GM12878 (cell line): ENCODE results near the gene ZDHHC22. TPM values are rescaled to one million over a fixed set of nuclear protein-coding genes. Genes with fewer than 3 reads are reported as not detected.

Experiments used
- ASH2L ChIP-seq: fragments of 300-600, 200-600 bp; sonication (generic); IDR thresholded peaks from 2 replicates; pipeline ENCODE4 v1.6.1; 2017; ENCODE audit warnings: low read depth, mild to moderate bottlenecking, borderline replicate concordance
- HDAC6 ChIP-seq: fragments of 200-600 bp; sonication (generic); IDR thresholded peaks from one replicate; pipeline ENCODE4 v1.8.0; 2017; ENCODE audit warnings: antibody characterized with exemption; ENCODE audit not compliant: unreplicated experiment
- MEF2B ChIP-seq: fragments of 450-650 bp; IDR thresholded peaks from 2 replicates; pipeline ENCODE4 v1.6.1; 2018; ENCODE audit warnings: mild to moderate bottlenecking, moderate library complexity; ENCODE audit not compliant: partially characterized antibody, poor library complexity, severe bottlenecking
- MTA3 ChIP-seq: IDR thresholded peaks from 2 replicates; pipeline ENCODE4 v1.6.1; 2012; ENCODE audit warnings: low read length, inconsistent platforms, borderline replicate concordance
- NFYA ChIP-seq: IDR thresholded peaks from 2 replicates; pipeline ENCODE4 v1.6.1; 2011; ENCODE audit warnings: low read depth, mild to moderate bottlenecking, low read length, improper control_type of control experiment, borderline replicate concordance
- NR2C1 ChIP-seq: fragments of 450-650 bp; IDR thresholded peaks from 2 replicates; pipeline ENCODE4 v1.6.1; 2017; ENCODE audit warnings: antibody characterized with exemption, mild to moderate bottlenecking, moderate library complexity
- NR2C2 ChIP-seq: IDR thresholded peaks from 2 replicates; pipeline ENCODE4 v1.6.1; 2011; ENCODE audit warnings: borderline replicate concordance, low read depth; ENCODE audit not compliant: control insufficient read depth, insufficient read length
- NR2F1 ChIP-seq: fragments of 450-650 bp; conservative IDR thresholded peaks from 2 replicates; pipeline ENCODE4 v1.6.1; 2017; ENCODE audit warnings: mild to moderate bottlenecking
- NRF1 ChIP-seq: conservative IDR thresholded peaks from 2 replicates; pipeline ENCODE4 v1.6.1; 2011; ENCODE audit warnings: mild to moderate bottlenecking, low read depth, low read length, improper control_type of control experiment
- PML ChIP-seq: IDR thresholded peaks from 2 replicates; pipeline ENCODE4 v1.6.1; 2012; ENCODE audit warnings: low read length, inconsistent platforms
- POLR2A ChIP-seq: IDR thresholded peaks from 2 replicates; pipeline ENCODE4 v1.6.1; 2011; ENCODE audit warnings: low read depth, mild to moderate bottlenecking, low read length
- RAD51 ChIP-seq: fragments of 450-650 bp; IDR thresholded peaks from 2 replicates; pipeline ENCODE4 v1.6.1; 2016; ENCODE audit warnings: moderate library complexity, mild to moderate bottlenecking, inconsistent platforms
- RELA ChIP-seq: fragments of 450-650 bp; IDR thresholded peaks from 2 replicates; pipeline ENCODE4 v1.8.0; 2014; ENCODE audit warnings: borderline replicate concordance; ENCODE audit not compliant: partially characterized antibody
- SIN3A ChIP-seq: IDR thresholded peaks from 2 replicates; pipeline ENCODE4 v1.6.1; 2012; ENCODE audit warnings: low read depth, low read length, improper control_type of control experiment
- SKIL ChIP-seq: fragments of 450-650 bp; IDR thresholded peaks from 2 replicates; pipeline ENCODE4 v1.6.1; 2017; ENCODE audit warnings: mild to moderate bottlenecking, low read depth, inconsistent platforms; ENCODE audit not compliant: poor library complexity, severe bottlenecking
- TARDBP ChIP-seq: IDR thresholded peaks from 2 replicates; pipeline ENCODE4 v1.6.1; 2016; ENCODE audit warnings: borderline replicate concordance
- WRNIP1 ChIP-seq: IDR thresholded peaks from 2 replicates; pipeline ENCODE4 v1.6.1; 2011; ENCODE audit warnings: low read depth, low read length, improper control_type of control experiment, borderline replicate concordance
- YY1 ChIP-seq: IDR thresholded peaks from 2 replicates; pipeline ENCODE4 v1.6.1; 2011; ENCODE audit warnings: low read depth, mild to moderate bottlenecking, low read length
- ZBED1 ChIP-seq: IDR thresholded peaks from 2 replicates; pipeline ENCODE4 v1.6.1; 2016; ENCODE audit warnings: borderline replicate concordance
- polyA plus RNA-seq, 11 experiments: library from polyadenylated mRNA; depleted of rRNA in 4 of 11; unstranded in 6 of 11; stranded (reverse) in 5 of 11; fragments of >200 nt; fragmentation: Nextera tagmentation in 4 of 11; fragmentation: Illumina TruSeq in 1 of 11; extraction: Ambion mirVana in 4 of 11; extraction: Trizol in 1 of 11; gene quantifications; 1 replicate in 1 of 11; 2 replicates in 10 of 11; pipeline versions ENCODE4 v1.2.1 to v1.2.3, GENCODE V29; 2011 to 2016; ENCODE audit warnings: inconsistent platforms in 2 of 11, missing spikeins in 2 of 11, low read depth in 1 of 11
- total RNA-seq, 4 experiments: library from RNA; depleted of rRNA in 3 of 4; stranded (reverse); fragments of >200 nt in 3 of 4; fragmentation: Illumina TruSeq in 1 of 4; extraction: Trizol in 1 of 4; gene quantifications; 2 replicates each; pipeline versions ENCODE4 v1.2.1 to v1.2.3, GENCODE V29; 2013 to 2021
- TF ChIP-seq, protein P1 (sequence below): IDR thresholded peaks from 2 replicates; pipeline ENCODE4 v1.6.1; 2012; ENCODE audit warnings: low read depth, low read length, improper control_type of control experiment
- TF ChIP-seq, protein P2 (sequence below): fragments of 450-650 bp; IDR thresholded peaks from 2 replicates; pipeline ENCODE4 v1.6.1; 2017; ENCODE audit warnings: antibody characterized with exemption, mild to moderate bottlenecking, moderate library complexity
- TF ChIP-seq, protein P3 (sequence below): IDR thresholded peaks from 2 replicates; pipeline ENCODE4 v1.6.1; 2011; ENCODE audit warnings: low read depth, low read length, improper control_type of control experiment, borderline replicate concordance

ZDHHC22 gene
- total and polyA plus RNA-seq, 10 of the 15 experiments (the other 5 are each of a cell fraction or from before 2014, with no cell fraction given) = 0.06 TPM; not detected in 9

DNA sequence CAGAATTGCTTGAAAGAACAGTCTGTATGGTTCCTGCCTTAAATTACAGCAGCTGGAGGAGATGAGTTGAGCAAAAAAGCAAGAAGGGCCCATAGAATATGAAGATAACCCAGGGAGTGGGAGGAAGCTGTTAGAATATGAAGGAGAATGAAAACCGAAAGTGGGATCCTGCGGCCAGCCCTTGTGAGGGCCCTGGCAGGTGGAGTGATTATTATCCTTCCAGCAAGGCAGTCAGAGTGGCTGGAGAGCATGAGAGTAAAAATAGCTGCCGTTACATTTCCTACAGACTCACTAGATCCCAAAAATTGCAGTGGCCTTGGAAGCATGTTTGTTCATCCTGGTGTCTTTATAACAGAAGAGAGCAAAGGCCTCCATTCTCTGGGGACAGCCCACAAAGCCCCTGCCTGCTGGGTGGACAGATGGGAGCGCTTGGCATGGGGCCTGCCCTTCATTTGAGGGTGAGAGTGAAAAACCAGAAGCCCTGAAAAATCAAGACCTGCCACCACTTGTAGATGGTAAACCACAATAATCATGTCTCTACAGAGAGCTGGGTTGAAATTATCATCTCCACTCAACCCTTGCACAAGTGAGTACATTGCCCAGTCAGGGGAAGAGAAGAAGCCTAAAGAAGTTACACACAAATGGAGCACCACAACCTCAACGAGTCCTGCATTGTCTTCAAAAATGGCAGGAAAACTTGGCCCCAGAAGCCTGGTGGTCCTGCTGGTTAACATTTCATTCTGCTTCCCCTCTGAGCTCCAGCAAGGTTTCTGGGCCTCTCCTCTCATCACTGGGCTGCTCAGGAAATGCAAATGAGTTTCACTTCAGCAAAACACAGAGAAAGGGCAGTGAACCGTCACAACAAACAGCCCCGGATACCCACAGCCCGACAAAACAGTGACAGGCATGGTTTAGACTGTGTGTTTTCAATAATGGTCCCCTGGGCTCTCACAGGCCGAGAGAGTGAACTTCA is 20.5 kb downstream of the ZDHHC22 start (continued):
- TF ChIP-seq NRF1 (no peak), HDAC6 (no peak), PML (peak; percentile 85; the same call in 1 of the 2 replicates), NR2F1 (peak; percentile 76), ASH2L (no peak), NFYA (no peak), SKIL (peak; percentile 99), NR2C2 (no peak), WRNIP1 (no peak), NR2C1 (no peak), TARDBP (0 out of 2 replicates have a peak, but pooled peaks have one; percentile 70), MTA3 (peak; percentile 94; the same call in 1 of the 2 replicates), RELA (peak; percentile 33), YY1 (peak; percentile 59; the same call in 1 of the 2 replicates), ZBED1 (peak; percentile 78), MEF2B (peak; percentile 79), POLR2A (peak; percentile 44; the same call in 1 of the 2 replicates), RAD51 (0 out of 2 replicates have a peak, but pooled peaks have one; percentile 6), SIN3A (no peak)
- TF ChIP-seq, protein P1, sequence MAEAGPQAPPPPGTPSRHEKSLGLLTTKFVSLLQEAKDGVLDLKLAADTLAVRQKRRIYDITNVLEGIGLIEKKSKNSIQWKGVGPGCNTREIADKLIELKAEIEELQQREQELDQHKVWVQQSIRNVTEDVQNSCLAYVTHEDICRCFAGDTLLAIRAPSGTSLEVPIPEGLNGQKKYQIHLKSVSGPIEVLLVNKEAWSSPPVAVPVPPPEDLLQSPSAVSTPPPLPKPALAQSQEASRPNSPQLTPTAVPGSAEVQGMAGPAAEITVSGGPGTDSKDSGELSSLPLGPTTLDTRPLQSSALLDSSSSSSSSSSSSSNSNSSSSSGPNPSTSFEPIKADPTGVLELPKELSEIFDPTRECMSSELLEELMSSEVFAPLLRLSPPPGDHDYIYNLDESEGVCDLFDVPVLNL = no peak
- TF ChIP-seq, protein P2, sequence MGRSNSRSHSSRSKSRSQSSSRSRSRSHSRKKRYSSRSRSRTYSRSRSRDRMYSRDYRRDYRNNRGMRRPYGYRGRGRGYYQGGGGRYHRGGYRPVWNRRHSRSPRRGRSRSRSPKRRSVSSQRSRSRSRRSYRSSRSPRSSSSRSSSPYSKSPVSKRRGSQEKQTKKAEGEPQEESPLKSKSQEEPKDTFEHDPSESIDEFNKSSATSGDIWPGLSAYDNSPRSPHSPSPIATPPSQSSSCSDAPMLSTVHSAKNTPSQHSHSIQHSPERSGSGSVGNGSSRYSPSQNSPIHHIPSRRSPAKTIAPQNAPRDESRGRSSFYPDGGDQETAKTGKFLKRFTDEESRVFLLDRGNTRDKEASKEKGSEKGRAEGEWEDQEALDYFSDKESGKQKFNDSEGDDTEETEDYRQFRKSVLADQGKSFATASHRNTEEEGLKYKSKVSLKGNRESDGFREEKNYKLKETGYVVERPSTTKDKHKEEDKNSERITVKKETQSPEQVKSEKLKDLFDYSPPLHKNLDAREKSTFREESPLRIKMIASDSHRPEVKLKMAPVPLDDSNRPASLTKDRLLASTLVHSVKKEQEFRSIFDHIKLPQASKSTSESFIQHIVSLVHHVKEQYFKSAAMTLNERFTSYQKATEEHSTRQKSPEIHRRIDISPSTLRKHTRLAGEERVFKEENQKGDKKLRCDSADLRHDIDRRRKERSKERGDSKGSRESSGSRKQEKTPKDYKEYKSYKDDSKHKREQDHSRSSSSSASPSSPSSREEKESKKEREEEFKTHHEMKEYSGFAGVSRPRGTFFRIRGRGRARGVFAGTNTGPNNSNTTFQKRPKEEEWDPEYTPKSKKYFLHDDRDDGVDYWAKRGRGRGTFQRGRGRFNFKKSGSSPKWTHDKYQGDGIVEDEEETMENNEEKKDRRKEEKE = no peak
- TF ChIP-seq, protein P3, sequence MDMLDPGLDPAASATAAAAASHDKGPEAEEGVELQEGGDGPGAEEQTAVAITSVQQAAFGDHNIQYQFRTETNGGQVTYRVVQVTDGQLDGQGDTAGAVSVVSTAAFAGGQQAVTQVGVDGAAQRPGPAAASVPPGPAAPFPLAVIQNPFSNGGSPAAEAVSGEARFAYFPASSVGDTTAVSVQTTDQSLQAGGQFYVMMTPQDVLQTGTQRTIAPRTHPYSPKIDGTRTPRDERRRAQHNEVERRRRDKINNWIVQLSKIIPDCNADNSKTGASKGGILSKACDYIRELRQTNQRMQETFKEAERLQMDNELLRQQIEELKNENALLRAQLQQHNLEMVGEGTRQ = no peak
